ENCODE results near the gene EXOC2. TPM values are rescaled to one million over a fixed set of nuclear protein-coding genes. Genes with fewer than 3 reads are reported as not detected.

Gene EXOC2
- total RNA-seq, 1 experiment from 2014 or later = 24.5 TPM

GRCh38 chr6:449486-450419 is 243.2 kb downstream of the EXOC2 start:
- Histone ChIP-seq H3K79me2 (ENCODE audit: insufficient read depth, low read length) (no peaks in the 10 kb centered on the region), H4K20me1 (ENCODE audit: insufficient read depth) (no peaks in the 10 kb centered on the region), H3K9me3 (ENCODE audit: control insufficient read depth in 1 of 2, insufficient read depth in 1 of 2, low read depth in 1 of 2, low read length in 2 of 2) (no peaks in the 10 kb centered on the region), H3K9me2 (ENCODE audit: insufficient read depth) (no peaks in the 10 kb centered on the region), H3K27ac (ENCODE audit: low read depth, low read length) (no peak overlapping the region), H3K4me2 (ENCODE audit: low read length) (no peak overlapping the region), H2AFZ (ENCODE audit: low read depth, low read length, poor library complexity, severe bottlenecking) (no peak overlapping the region), H3K9ac (ENCODE audit: low read length) (no peak overlapping the region), H3K36me3 (ENCODE audit: control insufficient read depth in 1 of 2, insufficient read depth in 2 of 2, low read length in 2 of 2) (no peaks in the 10 kb centered on the region), H3K4me1 (ENCODE audit: control insufficient read depth in 1 of 2, insufficient read depth in 2 of 2, low read length in 2 of 2) (peaks cover 0 to 7% of the 10 kb centered on the region in 2 experiments; a peak in 1 of 4 replicates), H3K4me3 (replicated peaks in 1 of 2; ENCODE audit: low read depth in 1 of 2, low read length in 2 of 2) (no peak overlapping the region), H3K27me3 (ENCODE audit: insufficient read depth, low read length) (0 out of 2 replicates have a peak, but pooled peaks cover 5% of the 10 kb centered on the region)
- TF ChIP-seq SP1 (IDR thresholded peaks at IDR 0.05; ENCODE audit: low read depth) (no peak), CTCF (IDR thresholded peaks at IDR 0.05 in 2 of 3, conservative IDR thresholded peaks at IDR 0.05 in 1 of 3; ENCODE audit: borderline replicate concordance in 1 of 3, insufficient read depth in 1 of 3, low read depth in 2 of 3, low read length in 2 of 3) (no peak), CBX3 (IDR thresholded peaks at IDR 0.05; ENCODE audit: low read depth) (no peak), POLR2A (IDR thresholded peaks at IDR 0.05; ENCODE audit: borderline replicate concordance, extremely low read depth, insufficient read depth, insufficient read length) (no peak), TCF7L2 (IDR thresholded peaks at IDR 0.05; ENCODE audit: borderline replicate concordance, extremely low read depth, insufficient read depth, insufficient read length) (no peak), RAD21 (IDR thresholded peaks at IDR 0.05; ENCODE audit: low read depth) (no peak), EGR1 (IDR thresholded peaks at IDR 0.05; ENCODE audit: low read depth) (no peak), JUND (IDR thresholded peaks at IDR 0.05) (no peak), ZBTB33 (IDR thresholded peaks at IDR 0.05; ENCODE audit: extremely low read depth, insufficient replicate concordance, low read length) (no peak), YY1 (IDR thresholded peaks at IDR 0.05; ENCODE audit: extremely low read depth, insufficient replicate concordance, low read depth, low read length) (no peak), POLR2AphosphoS5 (IDR thresholded peaks at IDR 0.05; ENCODE audit: low read depth, low read length) (no peak), ELF1 (IDR thresholded peaks at IDR 0.05; ENCODE audit: borderline replicate concordance, low read depth) (no peak), EZH2 (IDR thresholded peaks at IDR 0.05) (no peak), SRF (IDR thresholded peaks at IDR 0.05; ENCODE audit: low read depth) (no peak), ZNF274 (IDR thresholded peaks at IDR 0.05; ENCODE audit: low read depth, low read length) (no peak), EZH2phosphoT487 (IDR thresholded peaks at IDR 0.05; ENCODE audit: borderline replicate concordance) (no peak), MAX (IDR thresholded peaks at IDR 0.05) (no peak)
- TF ChIP-seq, protein P1, sequence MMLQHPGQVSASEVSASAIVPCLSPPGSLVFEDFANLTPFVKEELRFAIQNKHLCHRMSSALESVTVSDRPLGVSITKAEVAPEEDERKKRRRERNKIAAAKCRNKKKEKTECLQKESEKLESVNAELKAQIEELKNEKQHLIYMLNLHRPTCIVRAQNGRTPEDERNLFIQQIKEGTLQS (IDR thresholded peaks at IDR 0.05) = no peak
- DNase-seq (ENCODE audit: low read depth, low spot score) = no peak
- BruUV-seq (replicated peaks) = no TSS peak
- no peak for ATAC-seq
- ChIA-PET POLR2A (no interaction called here), RAD21 (ENCODE audit: low non-redundant PET in 1 of 2, low total read pairs in 2 of 2, uncharacterized antibody in 2 of 2, unreplicated experiment in 2 of 2) (no interaction called here), CTCF (no interaction called here)
- intact Hi-C loops (cut with micrococcal nuclease) = no loop called here

All from HCT116 (cell line).